GM18505 (cell line): ENCODE measurements around the gene NPLOC4.

Source experiments
- ATAC-seq: cut with Tn5 transposase; IDR thresholded peaks from one replicate; pipeline ENCODE4 v1.9.1; 2021; ENCODE audit not compliant: unreplicated experiment
- POLR2A ChIP-seq: IDR thresholded peaks from 4 replicates; pipeline ENCODE4 v1.6.1; 2011; ENCODE audit warnings: borderline replicate concordance; ENCODE audit not compliant: insufficient read depth, insufficient read length; ENCODE audit errors: extremely low read depth

Gene NPLOC4

DNA sequence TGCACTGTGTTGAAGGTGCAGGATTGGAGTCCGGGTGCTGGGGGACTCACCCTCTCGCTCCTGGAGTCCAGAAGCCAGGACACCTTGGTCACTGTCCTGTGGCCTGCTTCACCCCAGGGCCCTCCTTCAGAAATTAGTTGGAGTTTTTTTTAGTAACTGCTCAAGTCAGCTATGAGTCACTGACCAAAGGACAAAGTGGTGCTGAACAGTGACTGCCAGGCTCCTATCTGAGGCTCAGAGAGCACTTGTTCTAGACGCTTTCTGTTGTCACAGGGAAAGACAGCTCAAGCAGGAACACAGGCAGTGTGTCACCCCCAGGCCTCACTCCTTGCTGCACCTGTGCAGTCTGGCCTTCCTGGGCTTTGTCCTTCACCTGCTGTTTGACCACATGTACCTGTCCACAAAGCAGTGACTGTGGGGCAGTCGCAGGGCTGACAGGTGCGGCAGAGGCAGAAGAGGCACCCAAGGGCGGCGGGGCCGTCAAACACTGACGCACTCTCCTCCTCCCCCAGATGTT, 80.7 kb downstream of the NPLOC4 start:
- no peak for ATAC-seq
- peak; percentile 12 for TF ChIP-seq POLR2A

DNA sequence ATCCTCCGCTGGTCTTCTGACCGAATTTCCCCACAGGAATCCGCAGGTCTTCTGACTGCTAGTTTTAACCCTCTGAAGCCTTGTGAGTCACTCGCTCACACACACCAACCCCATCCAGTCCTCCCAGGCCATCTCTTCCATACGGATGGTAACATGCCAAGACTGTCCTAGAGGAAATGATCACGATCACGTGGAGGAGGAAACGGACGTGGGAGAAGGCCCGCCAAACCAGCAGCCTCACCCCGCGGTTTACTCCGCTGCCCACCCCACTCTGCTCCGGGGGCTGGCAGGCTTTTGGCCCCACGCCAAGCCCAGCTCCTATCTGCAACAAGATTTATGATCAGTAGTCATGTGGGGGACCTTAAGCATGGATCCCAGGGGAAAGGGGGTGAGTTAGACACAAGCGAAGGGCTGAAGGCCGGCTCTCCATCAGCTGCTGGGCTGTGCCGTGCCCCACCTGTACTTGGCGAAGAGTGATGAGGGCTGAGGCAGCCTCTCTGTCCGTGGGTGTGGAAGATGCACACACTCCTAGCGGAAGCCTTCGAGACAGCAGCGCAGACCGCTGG, 83.2 kb downstream of the NPLOC4 start:
- no peak for ATAC-seq
- no peak for TF ChIP-seq POLR2A

DNA sequence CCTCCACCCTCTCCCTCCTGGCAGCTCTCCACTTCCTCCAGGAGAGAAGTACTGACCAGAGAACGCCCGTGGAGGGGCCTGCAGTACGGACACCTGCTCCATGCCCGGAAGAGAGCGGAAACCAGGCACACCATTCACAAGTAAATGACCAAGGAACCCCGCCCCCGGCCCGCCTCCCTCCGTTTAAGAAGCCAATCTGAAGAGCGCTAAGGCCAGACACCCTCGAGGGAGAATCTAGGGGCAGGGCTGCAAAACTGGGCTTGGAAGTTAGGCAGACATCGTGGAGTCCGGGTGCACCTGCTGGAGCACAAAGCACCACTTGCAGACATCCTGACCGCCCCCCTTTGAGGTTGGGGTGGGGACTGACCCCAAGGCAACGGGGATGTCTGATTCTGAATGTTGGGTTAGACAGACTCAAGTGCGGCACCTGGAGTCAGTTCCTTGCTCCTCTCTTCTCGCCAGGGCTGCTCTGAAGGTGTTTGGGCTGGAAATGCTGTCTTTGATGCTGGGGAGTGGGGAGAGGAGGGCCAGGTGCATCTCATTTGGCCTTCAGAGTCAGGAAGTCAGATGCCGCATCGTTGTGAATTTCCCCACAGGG, 83.8 kb downstream of the NPLOC4 start:
- ATAC-seq: peak; percentile 38
- peak; percentile 44 for TF ChIP-seq POLR2A

DNA sequence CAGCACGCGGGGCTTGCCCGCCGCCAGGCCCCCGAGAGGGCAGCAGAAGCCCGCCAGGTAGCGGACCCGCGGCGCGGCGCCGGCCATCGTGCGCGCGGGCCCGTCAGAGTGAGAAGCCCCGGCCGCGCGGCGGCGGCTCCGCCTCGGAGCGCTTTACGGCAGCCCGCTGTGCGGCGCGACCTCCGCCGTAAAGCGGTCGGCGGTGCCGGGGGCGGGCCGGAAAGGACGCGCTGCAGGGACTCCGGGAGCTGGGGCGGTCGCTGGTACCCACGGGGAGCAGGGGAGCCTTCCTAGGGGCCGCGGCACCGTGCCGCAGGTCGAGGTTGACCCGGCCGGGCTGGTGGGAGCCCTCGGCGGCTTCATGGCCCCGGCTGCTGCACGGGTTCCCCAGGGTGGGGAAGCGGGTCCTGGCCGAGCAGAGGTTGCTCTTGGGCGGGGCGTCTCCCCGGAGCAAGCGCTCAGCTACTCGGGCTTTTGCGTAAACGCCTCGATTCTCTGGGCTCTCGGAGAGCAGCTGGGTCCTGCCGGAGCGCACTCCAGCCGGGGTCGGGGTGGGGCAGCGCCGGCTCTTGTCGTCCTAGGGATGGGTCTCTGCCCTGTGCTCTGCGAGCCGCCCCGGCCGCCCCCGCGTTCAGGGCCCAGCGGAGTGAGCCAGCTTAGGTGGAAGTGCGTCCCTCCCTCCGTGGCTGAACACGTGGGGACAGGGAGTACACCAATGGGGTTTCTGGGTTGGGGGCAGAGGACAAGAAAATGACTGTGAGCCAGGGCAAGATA, 84.5 kb downstream of the NPLOC4 start, which contains the start of gene FAAP100:
FAAP100 (minus strand) TSS at position 110 of the 774 bp plus-strand sequence; CDS start at position 87, 23 bp downstream.
- TF ChIP-seq POLR2A: peak; percentile 87
- peak; percentile 45 for ATAC-seq

DNA sequence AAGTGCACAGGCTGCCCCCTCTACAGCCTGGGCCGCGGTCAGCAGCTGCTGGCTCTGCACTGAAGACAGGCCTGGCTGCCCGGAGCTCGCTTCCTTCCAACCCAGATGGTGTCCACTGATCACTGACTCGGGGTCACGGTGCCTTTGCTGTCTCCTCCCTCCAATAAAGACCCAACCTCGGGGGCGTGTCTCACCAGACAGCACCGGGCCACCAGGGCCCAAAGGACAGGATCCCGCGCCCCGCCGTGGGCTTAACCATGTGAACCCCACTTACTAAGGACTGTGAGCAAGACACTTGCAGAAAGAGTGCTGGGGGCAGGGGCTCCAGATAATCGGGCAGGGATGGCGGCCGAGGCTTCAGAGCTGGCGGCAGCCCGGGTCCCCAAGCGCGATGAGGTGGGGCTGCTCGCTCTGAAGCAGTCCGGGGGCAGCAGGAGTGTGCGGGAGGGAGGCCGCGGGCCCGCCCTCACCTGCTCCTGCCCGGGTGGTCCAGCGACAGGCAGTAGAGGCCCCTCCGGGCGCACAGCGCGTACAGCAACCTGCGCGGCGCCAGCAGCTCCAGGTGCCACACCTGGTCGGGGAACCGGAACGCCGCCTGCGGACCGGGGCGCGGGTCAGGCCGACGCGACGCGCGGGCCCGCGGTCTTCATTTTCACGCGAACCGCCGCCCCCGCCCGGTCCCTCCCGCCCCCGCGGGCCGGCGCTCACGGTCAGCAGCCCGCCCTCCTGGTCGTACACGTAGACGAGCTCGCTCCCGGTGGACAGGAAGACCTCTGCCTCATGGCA, 85.3 kb downstream of the NPLOC4 start:
- no peak for TF ChIP-seq POLR2A
- peak; percentile 23 for ATAC-seq

DNA sequence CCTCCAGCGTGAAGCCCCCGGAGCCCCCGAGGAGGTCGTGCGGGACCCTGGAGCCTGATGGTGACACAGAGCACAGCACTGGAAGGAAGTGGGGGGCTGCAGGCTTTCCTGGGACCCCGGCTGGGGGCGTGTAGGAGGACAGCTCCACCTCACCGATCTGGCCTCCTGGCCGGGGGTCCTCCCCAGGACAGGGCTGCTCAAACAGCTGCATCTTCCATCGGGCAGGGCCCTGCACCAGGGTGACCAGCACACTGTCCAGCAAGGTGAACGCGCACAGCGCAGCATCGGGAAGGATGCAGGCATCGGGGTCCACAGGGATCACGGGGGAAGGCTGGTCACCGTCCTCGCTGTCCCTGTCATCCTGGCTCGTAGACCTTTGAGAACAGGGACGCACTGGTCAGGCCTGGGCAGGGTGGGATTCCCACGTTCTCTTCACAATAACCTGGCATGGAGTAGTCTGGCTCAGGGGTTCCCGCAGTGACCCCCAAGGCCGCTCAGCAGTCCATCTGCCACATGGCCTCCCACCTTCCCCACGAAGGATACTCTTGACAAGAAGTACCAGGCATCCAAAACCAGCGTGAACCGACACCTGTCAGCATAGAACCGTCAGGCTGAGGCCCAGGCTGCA, 86.0 kb downstream of the NPLOC4 start:
- no peak for ATAC-seq
- no peak for TF ChIP-seq POLR2A

DNA sequence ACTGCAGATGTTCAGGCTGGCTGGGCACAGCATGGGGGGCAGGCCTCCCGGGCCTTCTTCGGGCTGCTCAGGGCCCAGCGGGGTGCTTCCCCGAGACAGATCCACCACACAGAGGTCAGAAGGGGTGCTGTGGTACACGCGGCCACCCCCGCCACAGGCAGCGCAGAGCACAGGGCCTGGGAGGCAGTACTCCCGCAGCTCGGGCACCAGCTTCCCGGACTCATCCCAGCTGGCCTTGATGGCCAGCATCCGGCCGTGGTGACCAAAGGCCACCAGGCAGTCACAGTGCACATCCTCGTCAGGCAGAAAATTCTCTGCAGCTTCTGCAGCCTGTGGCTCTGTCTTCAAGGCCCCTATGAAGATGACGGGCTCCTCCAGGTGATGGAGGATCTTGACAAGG, 86.6 kb downstream of the NPLOC4 start:
- no peak for TF ChIP-seq POLR2A
- no peak for ATAC-seq

DNA sequence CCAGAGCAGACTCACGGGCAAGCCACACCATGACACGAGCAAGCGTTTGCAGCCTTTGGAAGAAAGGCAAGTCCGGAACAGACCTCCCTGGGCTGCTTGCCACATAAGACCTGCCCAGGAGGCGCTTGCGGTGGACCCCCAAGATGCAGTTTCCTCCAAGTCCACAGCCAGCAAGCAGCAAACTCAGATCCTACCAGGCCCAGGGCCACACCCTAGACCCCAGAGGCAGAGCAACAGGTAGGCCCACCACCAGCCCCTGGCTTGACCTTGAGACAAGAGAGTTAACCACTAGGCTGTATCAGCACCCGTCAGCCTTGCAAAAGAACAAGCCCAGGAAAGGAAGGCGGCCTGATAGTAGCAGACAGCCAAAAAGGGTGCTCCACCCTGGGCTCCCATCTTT, 87.1 kb downstream of the NPLOC4 start:
- TF ChIP-seq POLR2A: no peak
- ATAC-seq: no peak

DNA sequence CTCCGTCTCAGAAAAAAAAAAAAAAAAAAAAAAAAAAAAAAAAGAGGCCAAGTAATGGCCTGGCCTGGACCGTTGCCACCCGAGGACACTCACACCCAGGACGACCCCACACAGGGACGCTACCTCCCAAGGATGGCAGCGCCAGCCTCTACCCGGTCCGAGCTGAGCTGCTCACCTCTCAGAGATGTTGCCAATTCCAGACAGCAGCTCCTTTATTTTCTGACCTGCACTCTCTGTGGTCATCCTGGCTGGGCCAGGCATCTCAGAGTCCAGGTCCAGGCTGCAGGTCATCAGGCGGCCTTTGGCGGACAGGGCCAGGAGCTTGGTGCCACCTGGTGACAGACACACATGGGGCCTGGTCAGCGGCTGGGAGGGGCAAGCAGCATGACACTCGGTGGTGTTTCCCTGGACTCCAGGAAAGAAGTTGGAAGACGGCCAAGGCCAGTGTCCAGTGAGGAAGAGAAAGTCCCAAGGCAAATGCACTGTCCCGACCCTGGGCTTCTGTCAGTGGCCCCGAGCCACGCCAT, 87.8 kb downstream of the NPLOC4 start:
- no peak for ATAC-seq
- no peak for TF ChIP-seq POLR2A

DNA sequence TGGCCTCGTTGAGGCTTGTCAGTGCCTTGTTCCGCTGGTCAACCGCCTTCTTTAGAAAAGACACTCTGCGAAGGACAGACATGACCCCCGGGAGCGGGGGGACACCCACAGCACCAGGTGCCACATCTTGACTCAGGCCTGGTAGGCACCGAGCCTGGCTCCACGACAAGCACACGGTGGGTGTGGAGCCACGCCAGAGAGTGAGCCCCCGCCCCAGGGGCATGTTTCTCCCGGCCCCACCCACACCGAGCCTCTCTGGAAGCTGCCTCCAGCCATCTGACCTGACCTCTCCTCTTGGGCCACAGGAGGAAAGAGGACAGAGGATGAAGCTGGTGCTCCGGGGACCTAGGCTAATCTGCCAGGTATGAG, 89.3 kb downstream of the NPLOC4 start:
- no peak for TF ChIP-seq POLR2A
- no peak for ATAC-seq

DNA sequence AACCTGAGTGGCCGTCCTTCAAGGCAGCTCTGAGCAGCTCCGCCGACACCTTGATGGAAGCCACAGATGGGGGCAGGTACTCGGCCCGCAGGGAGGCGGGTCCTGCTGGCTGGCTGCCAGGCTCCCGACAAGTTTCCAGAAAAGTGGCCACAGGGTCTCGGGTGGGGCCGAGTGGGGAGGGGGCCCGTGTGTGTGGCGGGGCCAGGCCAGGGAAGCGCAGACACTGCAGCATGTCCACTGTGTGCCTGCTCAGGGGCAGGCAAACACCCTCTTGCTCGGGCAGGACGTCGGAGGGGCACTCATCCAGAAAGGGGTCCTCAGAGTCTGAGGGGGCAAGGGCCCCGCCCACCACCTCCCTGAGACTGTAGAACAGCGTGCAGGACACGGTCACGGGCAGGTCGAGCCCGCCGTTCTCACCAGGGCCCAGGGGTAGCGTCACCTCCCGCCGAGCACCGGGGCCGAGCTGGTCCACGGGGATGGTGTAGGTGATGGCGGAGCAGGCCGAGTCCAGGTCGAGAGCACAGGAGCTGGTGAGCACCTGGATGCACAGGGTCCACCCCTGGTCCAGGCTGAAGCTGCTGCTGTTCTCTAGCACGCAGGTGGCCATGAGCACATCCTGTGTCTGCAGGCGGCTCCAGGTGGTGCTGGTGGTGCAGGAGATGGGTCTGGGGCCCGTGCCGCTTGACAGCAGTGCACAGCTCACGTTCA, 89.9 kb downstream of the NPLOC4 start:
- ATAC-seq: no peak
- TF ChIP-seq POLR2A: no peak
